Measurements from ENCODE around the gene ATPAF1.
"Not testable (repeated sequence)": the region's sequence is repeated elsewhere in the genome, so short reads cannot be mapped to it uniquely, and the experiment has no call there.

The ATPAF1 gene

GRCh38 chr1:46681333-46682034 lies 13.3 kb upstream of the ATPAF1 start:
- DNase-seq (ENCODE audit: low read depth) = no peak

GRCh38 chr1:46679789-46680573 lies 11.8 kb upstream of the ATPAF1 start:
- DNase-seq (ENCODE audit: low read depth) = no peak

GRCh38 chr1:46677339-46677738 lies 9.2 kb upstream of the ATPAF1 start:
- DNase-seq (ENCODE audit: low read depth) = no peak

- DNase-seq (ENCODE audit: low read depth) = no peak
Measured at GRCh38 chr1:46676531-46676930, 8.4 kb upstream of the ATPAF1 start.

- no peak for DNase-seq (ENCODE audit: low read depth)
Measured at GRCh38 chr1:46675549-46676314, 7.6 kb upstream of the ATPAF1 start.

- DNase-seq (ENCODE audit: low read depth) = no peak
Measured at GRCh38 chr1:46673749-46674182, 5.6 kb upstream of the ATPAF1 start.

- no peak for DNase-seq (ENCODE audit: low read depth)
Measured at GRCh38 chr1:46672696-46673095, 4.5 kb upstream of the ATPAF1 start.

- no peak for DNase-seq (ENCODE audit: low read depth)
Measured at GRCh38 chr1:46671554-46671953, 3.4 kb upstream of the ATPAF1 start, which contains the start of gene TEX38. TEX38 (plus strand) TSS chr1:46671854; CDS start chr1:46671935, 81 bp downstream.

- DNase-seq (ENCODE audit: low read depth) = no peak
Measured at GRCh38 chr1:46670134-46670533, 2.0 kb upstream of the ATPAF1 start.

GRCh38 chr1:46665983-46666382 lies 2.2 kb downstream of the ATPAF1 start:
- no peak for DNase-seq (ENCODE audit: low read depth)

GRCh38 chr1:46662919-46663318 lies 5.2 kb downstream of the ATPAF1 start:
- DNase-seq (ENCODE audit: low read depth) = not testable (repeated sequence)

GRCh38 chr1:46660116-46660515 lies 8.0 kb downstream of the ATPAF1 start:
- DNase-seq (ENCODE audit: low read depth) = not testable (repeated sequence)

GRCh38 chr1:46659307-46659870 lies 8.8 kb downstream of the ATPAF1 start:
- DNase-seq (ENCODE audit: low read depth) = no peak

- no peak for DNase-seq (ENCODE audit: low read depth)
Measured at GRCh38 chr1:46657775-46658174, 10.4 kb downstream of the ATPAF1 start.

GRCh38 chr1:46656643-46657042 lies 11.5 kb downstream of the ATPAF1 start:
- no peak for DNase-seq (ENCODE audit: low read depth)

GRCh38 chr1:46655848-46656247 lies 12.3 kb downstream of the ATPAF1 start:
- DNase-seq (ENCODE audit: low read depth) = no peak

- DNase-seq (ENCODE audit: low read depth) = not testable (repeated sequence)
Measured at GRCh38 chr1:46654698-46655097, 13.5 kb downstream of the ATPAF1 start.

- no peak for DNase-seq (ENCODE audit: low read depth)
Measured at GRCh38 chr1:46654012-46654411, 14.2 kb downstream of the ATPAF1 start.

- no peak for DNase-seq (ENCODE audit: low read depth)
Measured at GRCh38 chr1:46653405-46653958, 14.7 kb downstream of the ATPAF1 start.

GRCh38 chr1:46652321-46653100 lies 15.7 kb downstream of the ATPAF1 start:
- no peak for DNase-seq (ENCODE audit: low read depth)

- not testable (repeated sequence) for DNase-seq (ENCODE audit: low read depth)
Measured at GRCh38 chr1:46651152-46651551, 17.0 kb downstream of the ATPAF1 start.
